Hypothalamus (tissue), 51 donors: Measurements from ENCODE around the gene DNTT.

Experiments used
- DNase-seq, 51 donors: peaks; one replicate each; lab custom pipeline; 2025; lab: John Stamatoyannopoulos, UW

DNTT gene

DNA sequence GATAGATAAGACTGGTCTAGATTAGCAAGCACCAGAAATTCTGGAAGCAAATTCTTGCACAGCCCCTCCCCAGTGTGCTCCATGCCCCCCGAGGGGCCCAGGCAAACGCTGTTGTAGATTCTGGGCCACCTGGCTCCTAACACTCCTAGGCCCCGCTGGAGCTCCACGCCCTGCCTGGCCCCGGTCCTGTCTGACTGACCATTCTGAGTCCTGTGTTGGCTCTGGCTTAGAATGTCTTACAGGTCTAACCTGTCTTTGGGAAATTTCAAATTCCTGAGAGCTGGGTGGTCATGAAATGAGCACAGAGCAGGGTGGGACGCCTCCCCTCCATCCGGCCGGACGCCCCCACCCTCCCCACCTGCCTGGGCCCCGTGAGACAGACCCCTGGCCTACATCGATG is 67.1 kb downstream of the DNTT start:
- DNase-seq = no peak

GRCh38 chr10:96374004-96374403 is 69.8 kb downstream of the DNTT start:
- no peak for DNase-seq

DNA sequence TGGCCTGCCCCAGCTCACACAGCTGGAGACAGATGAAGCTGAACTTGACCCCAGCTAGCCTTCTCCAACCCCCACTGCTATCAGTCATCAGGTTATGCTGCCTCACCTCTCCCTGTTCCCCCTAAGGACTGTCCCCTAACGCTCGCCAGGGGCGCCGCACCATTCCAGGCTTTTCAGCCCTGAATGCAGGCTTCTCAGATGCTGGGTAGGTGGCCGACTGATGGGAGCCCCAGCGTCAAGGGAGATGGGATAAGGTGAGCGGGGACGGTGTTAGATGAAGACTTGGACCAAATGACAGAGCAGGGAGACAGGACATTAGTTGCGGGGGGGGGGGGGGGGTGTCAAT is 70.4 kb downstream of the DNTT start:
- DNase-seq = peak in 4 of 51 donors; percentile 15 to 52 (median 33)

GRCh38 chr10:96374985-96375830 is 71.0 kb downstream of the DNTT start:
- peak; percentile 21 to 93 (median 78) for DNase-seq

GRCh38 chr10:96376483-96376882 is 72.2 kb downstream of the DNTT start:
- no peak for DNase-seq

DNA sequence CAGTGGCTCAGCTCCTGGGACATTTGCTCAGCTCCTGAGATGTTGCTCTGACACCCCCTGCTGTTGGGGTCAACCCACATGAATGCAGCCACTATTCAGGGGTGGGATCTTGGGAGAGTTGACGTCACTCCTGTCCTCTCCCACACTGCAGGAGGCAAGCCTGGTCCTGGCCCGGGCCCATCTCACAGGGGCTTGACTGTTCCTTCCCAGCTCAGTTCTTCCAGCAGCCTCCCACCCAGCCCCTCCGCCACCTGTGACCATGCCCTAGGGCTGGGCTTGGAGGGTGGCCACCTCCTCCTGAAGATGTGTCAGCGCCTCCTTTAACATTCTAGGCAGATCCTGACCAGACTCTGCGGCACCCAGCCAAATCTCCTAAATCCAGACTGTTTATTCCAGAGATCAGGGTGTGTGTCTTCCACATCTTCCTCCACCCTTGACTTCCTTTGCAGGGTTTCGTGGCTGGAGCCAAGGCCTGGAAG is 73.6 kb downstream of the DNTT start:
- no peak for DNase-seq

- DNase-seq = no peak
Observed at GRCh38 chr10:96378741-96379140, 74.5 kb downstream of the DNTT start.

- no peak for DNase-seq
Observed at GRCh38 chr10:96379758-96380157, 75.5 kb downstream of the DNTT start.

DNA sequence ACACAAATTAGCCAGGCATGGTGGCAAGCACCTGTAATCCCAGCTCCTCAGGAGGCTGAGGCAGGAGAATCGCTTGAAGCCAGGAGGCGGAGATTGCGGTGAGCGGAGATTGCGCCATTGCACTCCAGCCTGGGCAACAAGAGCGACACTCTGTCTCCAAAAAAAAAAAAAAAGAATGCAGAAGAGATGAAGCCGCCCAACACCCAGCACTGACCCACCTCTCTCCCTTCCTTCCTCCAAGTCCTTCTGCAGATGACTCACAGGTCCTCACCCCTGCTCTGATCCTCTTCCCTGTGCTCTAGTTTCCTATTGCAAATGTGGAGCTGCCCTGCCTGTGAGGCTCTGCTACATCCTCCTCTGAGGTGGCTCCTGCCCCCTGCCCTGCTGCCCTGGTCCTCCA is 76.6 kb downstream of the DNTT start:
- no peak for DNase-seq

DNA sequence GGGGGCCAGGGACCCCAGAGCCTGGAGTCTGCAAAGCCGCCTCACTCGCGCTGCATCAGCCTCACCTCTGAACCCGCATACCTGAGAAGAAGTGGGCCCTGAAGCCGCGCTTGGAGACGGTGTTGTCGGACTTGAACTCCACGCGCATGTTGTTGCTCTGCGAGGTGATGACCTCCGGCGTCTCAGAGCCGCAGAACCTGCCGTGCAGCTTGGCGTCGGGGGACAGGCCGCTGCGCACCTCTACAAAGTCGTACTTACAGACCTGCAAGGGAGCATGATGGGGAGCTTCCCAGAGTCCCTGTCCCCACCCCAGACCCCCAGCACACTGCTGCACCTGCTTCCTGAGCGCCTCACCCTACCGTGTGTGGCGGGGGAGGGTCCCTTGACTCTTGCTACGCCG is 80.3 kb downstream of the DNTT start:
- no peak for DNase-seq

DNA sequence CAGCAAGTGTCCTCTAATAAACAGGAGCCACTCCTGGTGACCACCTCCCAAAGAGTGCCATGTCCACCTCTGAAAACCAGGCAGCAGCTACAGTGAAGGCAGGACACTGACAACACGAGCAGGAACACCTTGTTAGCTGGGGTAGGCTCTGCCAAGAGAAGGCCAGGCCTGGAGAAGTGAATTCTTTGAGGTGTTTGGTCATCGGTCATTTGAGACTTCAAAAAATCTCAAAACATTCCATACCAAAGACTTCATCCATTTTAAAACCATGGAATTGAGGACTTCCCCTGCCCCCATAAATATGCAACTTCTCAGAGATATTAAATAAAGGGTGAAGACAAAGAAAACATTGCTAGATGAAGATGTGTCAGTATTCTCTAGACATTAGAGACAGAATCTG is 82.9 kb downstream of the DNTT start:
- DNase-seq = no peak

- DNase-seq = no peak
Observed at GRCh38 chr10:96387601-96388000, 83.4 kb downstream of the DNTT start.
